GM13976 (cell line): ENCODE data around the gene TIMP3.

Experiments used
- DNase-seq: peaks from one replicate; pipeline ENCODE4 v3.0.0; 2012; ENCODE audit warnings: low spot score
- CTCF ChIP-seq: IDR thresholded peaks from 2 replicates; pipeline ENCODE4 v1.5.1; 2012; ENCODE audit warnings: borderline replicate concordance, mild to moderate bottlenecking; ENCODE audit not compliant: insufficient read depth; ENCODE audit errors: extremely low read depth, missing control alignments, control extremely low read depth
- in situ Hi-C: fragments of 300-500 bp; cut with MboI; formaldehyde crosslinking; loops from one replicate; pipeline ENCODE4 v1.12.0; 2022; ENCODE audit warnings: low sequenced_read_pairs, mixed read lengths, inconsistent platforms; ENCODE audit not compliant: unreplicated experiment

The TIMP3 gene

GRCh38 chr22:32771756-32772155 lies 29.7 kb upstream of the TIMP3 start:
- in situ Hi-C loops = no loop called here
- TF ChIP-seq CTCF = no peak
- DNase-seq = no peak

GRCh38 chr22:32775957-32776356 lies 25.5 kb upstream of the TIMP3 start:
- no peak for TF ChIP-seq CTCF
- DNase-seq = no peak
- in situ Hi-C loops = no loop called here

- no peak for TF ChIP-seq CTCF
- no peak for DNase-seq
- in situ Hi-C loops = no loop called here
These were observed 25.1 kb upstream of the TIMP3 start for GRCh38 chr22:32776397-32776796.

DNA sequence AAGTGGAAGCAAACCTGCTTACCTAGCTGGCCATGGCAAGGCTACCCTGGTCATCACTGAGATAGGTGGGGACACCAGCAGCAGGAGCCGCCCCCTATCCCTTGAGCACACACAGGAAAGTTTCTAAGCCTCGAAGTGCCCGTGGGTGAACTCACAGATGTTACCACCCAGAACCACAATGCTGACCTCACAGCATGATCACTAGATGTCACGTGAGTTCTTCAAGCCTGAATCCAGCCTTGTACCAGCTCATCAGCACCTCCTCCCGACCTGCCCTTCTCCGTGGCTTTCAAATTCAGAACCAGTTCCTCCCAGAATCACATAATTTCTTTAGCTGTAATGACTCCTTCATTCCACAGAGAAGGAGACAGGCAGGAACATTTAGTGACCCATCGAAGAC lies 24.7 kb upstream of the TIMP3 start:
- in situ Hi-C loops = no loop called here
- no peak for DNase-seq
- no peak for TF ChIP-seq CTCF

- in situ Hi-C loops = no loop called here
- DNase-seq = no peak
These were observed 23.5 kb upstream of the TIMP3 start for GRCh38 chr22:32777987-32778386.

GRCh38 chr22:32780726-32781310 lies 20.7 kb upstream of the TIMP3 start:
- no peak for TF ChIP-seq CTCF
- in situ Hi-C loops = no loop called here
- DNase-seq = no peak

More at GRCh38 chr22:32777987-32778386, 23.5 kb upstream of the TIMP3 start:
- no peak for TF ChIP-seq CTCF
